NCI-H1048 (cell line): Measurements from ENCODE around the gene YEATS4.

Source experiments
- DNase-seq: peaks from one replicate; lab custom pipeline; 2025; lab: John Stamatoyannopoulos, UW

The YEATS4 gene

GRCh38 chr12:69342421-69342820, 17.1 kb upstream of the YEATS4 start:
- DNase-seq = no peak

GRCh38 chr12:69343357-69343756, 16.2 kb upstream of the YEATS4 start:
- no peak for DNase-seq

GRCh38 chr12:69343885-69344612, 15.5 kb upstream of the YEATS4 start:
- DNase-seq = no peak

GRCh38 chr12:69345077-69345476, 14.5 kb upstream of the YEATS4 start:
- no peak for DNase-seq

- no peak for DNase-seq
Measured at GRCh38 chr12:69345742-69346141, 13.8 kb upstream of the YEATS4 start.

GRCh38 chr12:69348162-69348938, 11.2 kb upstream of the YEATS4 start, which contains the start of gene LYZ:
TSS of gene LYZ (plus strand) at chr12:69348381. CDS start at chr12:69348409, 28 bp downstream.
- DNase-seq = no peak

GRCh38 chr12:69350002-69350626, 9.4 kb upstream of the YEATS4 start:
- DNase-seq = no peak

- no peak for DNase-seq
Measured at GRCh38 chr12:69350777-69351176, 8.8 kb upstream of the YEATS4 start.

GRCh38 chr12:69351462-69352236, 7.9 kb upstream of the YEATS4 start:
- no peak for DNase-seq

GRCh38 chr12:69352904-69353303, 6.6 kb upstream of the YEATS4 start:
- no peak for DNase-seq

- DNase-seq = no peak
Measured at GRCh38 chr12:69354172-69354555, 5.4 kb upstream of the YEATS4 start.

GRCh38 chr12:69354556-69355187, 4.9 kb upstream of the YEATS4 start:
- no peak for DNase-seq

GRCh38 chr12:69355363-69356028, 4.0 kb upstream of the YEATS4 start:
- no peak for DNase-seq

GRCh38 chr12:69360348-69360672, 767 bp downstream of the YEATS4 start:
- DNase-seq = no peak

- no peak for DNase-seq
Measured at GRCh38 chr12:69366796-69367195, 7.3 kb downstream of the YEATS4 start.

- no peak for DNase-seq
Measured at GRCh38 chr12:69368171-69368570, 8.6 kb downstream of the YEATS4 start.

- no peak for DNase-seq
Measured at GRCh38 chr12:69383074-69383473, 23.5 kb downstream of the YEATS4 start.

- no peak for DNase-seq
Measured at GRCh38 chr12:69385038-69385437, 25.5 kb downstream of the YEATS4 start.

GRCh38 chr12:69386921-69387320, 27.4 kb downstream of the YEATS4 start:
- no peak for DNase-seq

GRCh38 chr12:69388371-69388770, 28.8 kb downstream of the YEATS4 start:
- DNase-seq = no peak

- DNase-seq = no peak
Measured at GRCh38 chr12:69389831-69390230, 30.3 kb downstream of the YEATS4 start.
